SIG-M5 treated with dmso at 0.1 percent for 504 hours (cell line): ENCODE results near the gene RIOK3.
A peak's percentile ranks its signal among the peaks of the same experiment; 100 is the strongest.
"Not testable (repeated sequence)": the region's sequence is repeated elsewhere in the genome, so short reads cannot be mapped to it uniquely, and the experiment has no call there.

Source experiments
- DNase-seq: peaks from one replicate; lab custom pipeline; 2025; ENCODE audit not compliant: unreplicated experiment; lab: John Stamatoyannopoulos, UW

The RIOK3 gene

DNA sequence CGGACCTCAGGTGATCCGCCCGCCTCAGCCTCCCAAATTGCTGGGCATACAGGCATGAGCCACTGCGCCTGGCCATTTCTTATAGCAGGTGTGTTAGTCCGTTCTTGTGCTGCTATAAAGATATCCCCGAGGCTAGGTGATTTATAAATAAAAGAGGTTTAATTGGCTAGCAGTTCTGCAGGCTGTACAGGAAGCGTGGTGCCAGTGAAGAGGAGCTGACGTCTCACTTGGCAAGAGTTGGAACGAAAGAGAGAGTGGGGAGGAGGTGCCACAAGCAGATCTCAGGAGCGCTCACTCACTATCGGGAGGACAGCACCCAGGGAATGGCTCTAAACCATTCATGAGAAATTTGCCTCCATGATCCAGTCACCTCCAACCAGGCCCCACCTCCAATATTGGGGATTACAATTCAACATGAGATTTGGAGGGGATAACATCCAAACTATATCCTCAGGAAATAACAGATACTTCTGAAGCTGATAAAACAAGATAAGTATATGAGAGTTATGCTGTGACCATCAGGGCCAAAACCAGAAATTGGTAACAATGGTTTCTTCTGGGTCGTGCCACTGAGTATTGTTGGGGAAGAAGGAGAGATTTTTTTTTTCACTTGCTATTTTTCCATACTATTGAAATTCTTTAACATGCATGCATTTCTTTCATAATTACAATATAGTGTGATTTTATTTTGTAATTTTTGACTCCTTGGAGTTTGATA is 42.8 kb downstream of the RIOK3 start:
- no peak for DNase-seq

DNA sequence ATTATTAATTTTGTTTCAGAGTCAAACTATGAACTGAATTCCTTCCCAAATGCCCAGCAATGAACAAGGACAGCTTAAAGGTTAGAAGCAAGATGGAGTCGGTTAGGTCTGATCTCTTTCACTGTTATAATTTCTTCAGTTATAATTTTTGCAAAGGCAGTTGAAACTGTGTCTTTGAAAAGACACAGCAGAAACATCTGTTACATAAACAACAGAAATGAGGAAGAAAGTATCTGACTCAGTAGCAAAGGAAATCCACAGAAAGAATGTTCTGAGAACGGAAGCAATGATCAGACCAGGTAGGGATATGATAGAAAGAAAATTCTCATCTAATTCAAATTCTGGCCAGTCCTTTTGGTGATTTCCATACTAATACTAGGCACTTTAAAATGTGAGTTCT is 45.0 kb downstream of the RIOK3 start:
- peak; percentile 33 for DNase-seq

DNA sequence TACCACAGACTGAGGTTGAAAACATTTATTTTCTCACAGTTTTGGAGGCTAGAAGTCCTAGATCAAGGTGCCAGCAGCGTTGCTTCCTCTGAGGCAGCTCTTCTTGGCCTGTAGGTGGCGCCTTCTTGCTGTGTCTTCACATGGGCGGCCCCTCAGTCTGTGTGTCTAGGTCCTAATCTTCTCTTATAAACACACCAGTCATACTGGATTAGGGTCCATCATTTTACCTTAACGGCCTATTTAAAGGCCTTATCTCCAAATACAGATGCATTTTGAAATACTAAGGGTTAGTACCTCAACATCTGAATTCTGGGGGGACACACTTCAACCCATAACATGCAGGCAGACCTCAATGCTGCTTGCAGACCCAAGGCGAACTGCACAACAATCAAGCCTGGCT is 45.8 kb downstream of the RIOK3 start:
- DNase-seq, result peak; percentile 88

DNA sequence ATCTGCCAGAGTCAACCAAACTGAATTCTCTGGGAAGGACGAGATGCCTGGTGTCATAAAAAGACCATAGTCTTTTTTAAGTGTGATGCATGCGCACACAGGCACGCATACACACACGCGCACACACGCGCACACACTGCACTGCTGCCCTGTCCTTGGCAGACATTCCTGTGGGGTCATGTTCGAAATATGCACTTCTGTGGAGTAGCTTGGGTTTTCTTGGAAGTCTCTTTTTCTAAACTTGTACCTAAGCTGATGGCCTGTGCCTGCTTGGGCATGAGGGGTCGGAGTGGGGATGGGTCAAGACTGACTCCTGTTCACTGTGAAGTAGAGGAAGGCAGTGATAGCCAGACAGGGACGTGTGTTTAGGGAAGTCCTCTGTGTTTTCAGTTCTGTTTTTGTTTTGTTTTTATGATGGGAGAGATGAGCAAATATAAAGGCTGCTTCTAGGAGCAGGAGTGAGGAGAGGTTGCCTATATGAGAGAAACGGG is 46.2 kb downstream of the RIOK3 start:
- peak; percentile 33 for DNase-seq

DNA sequence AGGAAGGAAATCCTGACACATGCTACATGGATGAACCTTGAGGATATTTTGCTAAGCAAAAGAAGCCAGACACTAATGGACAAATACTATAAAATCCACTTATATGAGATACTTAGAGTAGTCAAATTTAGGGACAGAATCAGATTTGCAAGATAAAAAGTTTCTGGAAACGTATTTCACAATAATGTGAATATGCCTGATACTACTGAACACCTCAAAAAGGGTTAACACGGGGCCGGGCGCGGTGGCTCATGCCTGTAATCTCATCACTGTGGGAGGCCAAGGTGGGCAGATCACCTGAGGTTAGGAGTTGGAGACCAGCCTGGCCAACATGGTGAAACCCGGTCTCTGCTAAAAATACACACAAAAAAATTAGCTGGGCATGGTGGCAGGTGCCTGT is 48.5 kb downstream of the RIOK3 start:
- no peak for DNase-seq

DNA sequence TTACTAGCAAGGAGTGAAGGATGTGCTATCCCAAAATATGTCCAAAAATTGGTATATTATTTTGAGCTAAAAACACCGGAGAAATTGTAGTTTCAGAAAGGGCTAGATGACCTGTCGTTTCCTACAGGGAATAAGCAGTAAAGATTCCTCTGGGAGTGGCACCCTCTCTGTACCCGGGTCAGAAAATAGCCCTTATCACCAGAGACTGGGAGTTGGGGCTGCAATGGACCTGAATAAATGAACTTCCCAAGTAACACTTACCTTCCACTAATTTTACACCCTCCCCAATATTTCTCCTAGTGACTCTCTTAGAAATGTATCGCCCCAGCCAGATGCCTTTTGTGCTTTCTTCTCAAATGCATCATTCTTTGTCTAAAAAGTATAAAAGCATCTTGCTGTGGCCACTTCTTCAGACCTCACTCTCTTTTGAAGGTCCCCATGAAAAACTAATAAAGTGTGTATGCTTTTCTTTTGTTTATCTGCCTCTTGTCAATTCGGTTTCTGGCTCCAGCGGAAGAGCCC is 49.5 kb downstream of the RIOK3 start:
- no peak for DNase-seq

DNA sequence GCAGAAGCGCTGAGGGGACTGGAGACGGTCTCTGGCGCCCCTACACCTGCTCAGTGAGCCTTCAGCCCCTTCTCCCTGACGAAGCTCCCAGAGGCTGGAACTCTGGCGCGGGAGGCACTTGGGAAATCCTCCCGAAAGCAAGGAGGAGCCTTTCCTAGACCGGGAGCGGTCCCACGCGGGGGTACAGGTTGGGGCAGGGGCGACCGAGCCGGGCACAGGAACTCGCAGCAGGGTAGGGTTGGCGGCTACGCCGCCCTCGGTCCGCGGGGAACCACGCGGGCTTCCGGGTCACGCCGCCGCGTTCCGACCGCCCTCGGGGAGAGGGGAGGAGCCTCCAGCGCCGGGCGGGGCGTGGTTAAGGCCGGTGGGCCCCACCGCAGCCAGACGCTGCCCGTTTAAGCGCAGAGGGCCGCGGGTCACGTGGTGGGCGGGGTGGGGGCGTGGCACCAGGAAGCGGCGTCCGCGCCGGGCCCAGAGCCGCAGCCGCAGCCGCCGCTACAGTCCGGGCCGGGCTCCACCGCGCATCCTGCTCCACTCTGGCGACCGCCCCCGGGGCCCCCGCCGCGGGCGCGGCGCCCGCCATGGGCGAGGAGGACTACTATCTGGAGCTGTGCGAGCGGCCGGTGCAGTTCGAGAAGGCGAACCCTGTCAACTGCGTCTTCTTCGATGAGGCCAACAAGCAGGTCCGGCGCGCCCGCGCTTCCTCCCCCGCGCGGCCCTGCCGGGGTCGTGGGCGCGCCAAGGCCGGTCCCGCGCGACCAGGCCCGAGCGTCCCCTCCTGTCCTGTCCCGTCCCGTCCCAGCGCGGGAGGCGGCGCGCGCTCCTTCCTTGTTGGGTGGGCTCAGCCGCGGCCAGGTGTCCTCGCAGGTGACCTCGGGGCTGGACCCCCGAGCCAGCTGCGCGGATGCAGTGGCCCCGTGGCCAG is 50.2 kb downstream of the RIOK3 start, which contains the start of gene RMC1:
Gene RMC1 (plus strand): TSS at position 474 of the 925 bp plus-strand sequence. CDS start 108 bp downstream, at position 582.
- DNase-seq, result peak; percentile 83

DNA sequence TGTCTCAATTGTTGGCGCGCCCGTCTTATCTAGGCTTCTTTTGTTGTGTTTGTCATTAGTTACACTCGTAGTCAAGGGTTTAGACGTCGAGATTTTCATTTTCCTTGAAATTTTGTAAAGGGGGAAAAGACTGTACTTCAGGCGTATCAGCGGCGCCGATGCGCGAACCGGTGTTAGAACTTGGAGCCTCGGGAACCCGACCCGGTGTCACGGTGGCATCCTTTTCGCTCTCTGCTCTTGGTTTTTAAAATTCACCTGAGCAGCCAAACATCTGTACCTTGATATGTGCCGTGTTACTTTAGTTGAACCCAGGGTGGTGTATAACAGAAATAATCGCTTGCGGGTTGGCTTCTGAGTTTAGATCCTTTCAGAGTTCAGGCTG is 50.9 kb downstream of the RIOK3 start:
- DNase-seq, result no peak

DNA sequence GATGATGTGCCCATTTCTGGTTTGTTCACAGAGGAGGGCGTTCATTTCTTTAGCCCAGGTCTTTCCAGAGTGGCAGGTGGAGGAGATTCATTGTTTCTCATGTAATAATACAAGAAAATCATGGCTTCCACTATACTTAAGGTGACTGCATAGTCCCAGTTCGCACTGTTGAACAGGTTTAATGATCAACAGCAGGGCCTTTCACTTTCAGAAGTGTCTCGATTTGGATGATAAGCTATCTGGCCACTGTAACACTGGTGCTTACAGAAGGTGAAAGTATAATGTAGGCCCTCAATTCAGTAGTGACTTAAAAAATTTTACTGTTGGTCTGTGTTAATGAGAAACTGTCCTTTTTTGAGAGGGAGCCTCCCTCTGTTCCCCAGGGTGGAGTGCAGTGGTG is 51.6 kb downstream of the RIOK3 start:
- DNase-seq, result no peak

DNA sequence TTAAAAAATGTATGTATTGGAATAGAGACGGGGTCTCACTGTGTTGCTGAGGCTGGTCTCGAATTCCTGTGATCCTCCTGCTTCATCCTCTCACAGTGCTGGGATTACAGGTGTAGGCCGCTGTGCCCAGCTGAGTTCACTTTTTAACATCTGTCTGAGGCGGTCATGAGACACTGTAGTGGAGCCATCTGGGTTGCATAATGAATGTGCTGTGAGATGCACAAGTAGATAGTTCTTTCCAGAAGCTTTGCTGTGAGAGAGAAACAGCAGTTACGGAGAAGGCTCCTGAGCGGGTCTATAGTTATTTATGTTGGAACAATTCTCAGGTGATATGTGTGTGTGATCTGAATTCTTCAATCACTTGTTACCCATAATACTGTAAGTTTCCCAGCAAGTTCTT is 53.3 kb downstream of the RIOK3 start:
- DNase-seq, result no peak

DNA sequence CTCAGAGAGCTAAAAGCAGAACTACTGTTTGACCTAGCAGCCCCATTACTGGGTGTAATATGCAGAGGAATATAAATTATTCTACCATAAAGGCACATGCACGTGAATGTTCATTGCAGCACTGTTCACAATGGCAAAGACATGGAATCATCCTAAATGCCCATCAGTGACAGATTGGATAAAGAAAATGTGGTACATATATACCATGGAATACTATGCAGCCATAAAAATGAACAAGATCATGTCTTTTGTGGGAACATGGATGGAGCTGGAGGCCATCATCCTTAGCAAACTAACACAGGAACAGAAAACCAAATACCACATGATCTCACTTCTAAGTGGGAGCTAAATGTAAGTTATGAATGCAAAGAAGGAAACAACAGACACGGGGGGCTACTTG is 57.8 kb downstream of the RIOK3 start:
- DNase-seq, result not testable (repeated sequence)

DNA sequence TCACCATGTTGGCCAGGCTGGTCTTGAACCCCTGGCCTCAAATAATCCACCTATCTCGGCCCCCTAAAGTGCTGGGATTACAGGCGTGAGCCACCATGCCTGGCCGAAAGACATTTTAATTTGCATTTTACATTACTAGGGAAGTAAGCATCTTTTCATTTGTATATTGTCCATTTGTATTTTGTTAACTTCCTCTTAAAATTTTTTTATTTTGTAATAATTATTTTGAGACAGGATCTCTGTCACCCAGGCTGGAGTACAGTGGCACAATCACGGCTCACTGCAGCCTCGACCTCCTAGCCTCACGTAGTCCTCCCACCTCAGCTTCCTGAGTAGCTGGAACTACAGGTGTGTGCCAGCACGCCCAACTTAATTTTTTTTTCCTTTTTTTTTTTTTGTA is 59.1 kb downstream of the RIOK3 start:
- not testable (repeated sequence) for DNase-seq

DNA sequence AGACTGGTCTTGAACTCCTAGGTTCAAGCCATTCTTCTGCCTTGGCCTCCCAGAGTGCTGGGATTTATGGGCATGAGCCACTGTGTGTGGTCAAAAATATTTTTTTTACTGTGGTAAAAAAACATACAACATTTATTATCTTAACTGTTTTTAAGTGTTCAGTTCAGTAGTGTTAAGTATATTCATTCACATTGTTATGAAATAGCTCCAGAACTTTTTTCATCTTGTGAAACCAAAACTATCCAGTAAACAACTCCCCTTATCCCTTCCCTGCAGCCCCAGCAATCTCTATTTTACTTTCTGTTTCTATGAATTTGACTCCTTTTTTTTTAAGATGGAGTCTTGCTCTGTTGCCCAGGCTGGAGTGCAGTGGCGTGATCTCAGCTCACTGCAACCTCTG is 59.6 kb downstream of the RIOK3 start:
- DNase-seq, result no peak

DNA sequence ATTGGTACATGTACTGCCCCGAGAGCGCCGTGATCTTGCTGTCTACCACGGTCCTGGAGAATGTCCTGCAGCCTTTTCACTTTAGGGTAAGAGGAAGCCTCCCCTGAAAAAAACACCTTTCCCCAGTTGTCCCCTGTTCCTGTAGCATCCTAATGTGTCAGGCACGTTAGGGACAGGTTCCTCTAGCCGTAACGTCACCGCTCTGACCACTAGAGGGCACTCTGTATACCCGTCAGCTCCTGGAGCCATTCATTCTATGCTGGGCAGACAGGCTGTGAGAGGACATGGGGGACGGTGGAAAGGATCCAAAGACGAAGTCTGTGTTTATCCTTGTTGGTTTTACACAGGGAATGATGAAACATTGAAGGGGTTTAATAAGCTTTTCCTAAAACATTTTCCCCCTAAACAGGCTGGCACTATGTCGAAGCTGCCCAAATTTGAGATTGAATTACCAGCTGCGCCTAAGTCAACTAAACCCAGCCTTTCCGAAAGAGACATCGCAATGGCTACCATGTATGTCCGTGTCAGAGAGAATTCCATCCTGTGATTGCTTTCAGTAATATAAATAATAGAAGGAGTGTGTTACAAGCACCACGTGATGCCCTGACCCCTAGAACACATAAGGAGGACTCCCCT is 62.9 kb downstream of the RIOK3 start:
- DNase-seq, result peak; percentile 75

DNA sequence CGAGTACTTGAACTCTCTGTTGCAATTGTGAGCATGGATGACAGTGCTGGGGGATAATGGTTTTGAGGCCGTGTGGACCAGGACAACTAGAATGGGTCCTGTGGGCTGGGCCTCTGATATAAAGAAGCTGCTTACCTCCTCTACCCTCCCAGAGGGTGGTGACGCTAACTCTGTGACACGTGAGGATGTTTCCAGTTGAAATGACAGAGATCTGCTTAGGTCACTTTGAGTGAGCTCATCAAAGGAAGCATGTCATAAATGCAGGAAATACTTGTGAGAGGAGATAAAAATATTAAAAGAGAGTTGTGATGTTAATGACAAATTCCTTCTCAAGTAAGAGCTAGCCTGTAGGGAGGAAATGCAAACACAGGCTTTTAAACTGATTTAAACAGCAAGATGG is 66.6 kb downstream of the RIOK3 start:
- no peak for DNase-seq

DNA sequence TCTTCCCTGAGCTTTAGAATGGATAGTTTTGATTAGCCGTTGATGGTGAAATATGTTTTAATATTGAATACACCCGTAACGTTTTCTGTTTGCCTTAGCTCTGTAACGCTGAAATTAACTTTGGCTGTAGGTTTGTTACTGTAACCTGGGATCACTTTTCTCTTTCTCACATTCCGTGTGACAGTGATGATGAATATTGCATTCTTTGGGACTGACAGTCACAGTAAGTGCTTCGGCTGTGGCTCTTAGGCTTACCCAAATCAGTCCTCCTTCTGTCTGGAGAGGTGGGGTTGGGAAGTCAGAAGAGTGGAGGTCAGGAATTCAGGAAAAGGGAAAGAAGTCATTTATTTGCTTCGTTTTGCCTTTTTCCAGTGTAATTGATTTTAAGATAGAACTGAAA is 68.2 kb downstream of the RIOK3 start:
- DNase-seq, result no peak

DNA sequence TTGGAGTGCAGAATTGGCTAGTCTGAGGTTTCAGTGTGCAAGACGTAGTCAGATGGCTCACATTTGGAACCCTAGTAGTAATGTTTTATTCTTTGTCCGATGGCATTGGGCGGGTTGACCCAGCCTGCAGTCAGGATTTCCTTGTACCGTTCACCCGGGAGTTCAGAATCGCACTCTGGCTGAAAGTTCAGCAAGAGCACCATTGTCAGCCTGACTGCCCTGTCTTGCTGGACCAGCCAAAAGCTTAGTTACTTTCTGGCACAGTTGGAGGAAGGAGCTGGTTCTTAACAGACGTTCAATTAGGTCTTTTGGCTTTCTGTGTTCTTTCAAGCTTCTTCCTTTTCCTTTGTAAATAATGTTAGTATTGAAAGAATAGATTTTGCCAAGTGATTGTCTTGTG is 68.8 kb downstream of the RIOK3 start:
- no peak for DNase-seq

DNA sequence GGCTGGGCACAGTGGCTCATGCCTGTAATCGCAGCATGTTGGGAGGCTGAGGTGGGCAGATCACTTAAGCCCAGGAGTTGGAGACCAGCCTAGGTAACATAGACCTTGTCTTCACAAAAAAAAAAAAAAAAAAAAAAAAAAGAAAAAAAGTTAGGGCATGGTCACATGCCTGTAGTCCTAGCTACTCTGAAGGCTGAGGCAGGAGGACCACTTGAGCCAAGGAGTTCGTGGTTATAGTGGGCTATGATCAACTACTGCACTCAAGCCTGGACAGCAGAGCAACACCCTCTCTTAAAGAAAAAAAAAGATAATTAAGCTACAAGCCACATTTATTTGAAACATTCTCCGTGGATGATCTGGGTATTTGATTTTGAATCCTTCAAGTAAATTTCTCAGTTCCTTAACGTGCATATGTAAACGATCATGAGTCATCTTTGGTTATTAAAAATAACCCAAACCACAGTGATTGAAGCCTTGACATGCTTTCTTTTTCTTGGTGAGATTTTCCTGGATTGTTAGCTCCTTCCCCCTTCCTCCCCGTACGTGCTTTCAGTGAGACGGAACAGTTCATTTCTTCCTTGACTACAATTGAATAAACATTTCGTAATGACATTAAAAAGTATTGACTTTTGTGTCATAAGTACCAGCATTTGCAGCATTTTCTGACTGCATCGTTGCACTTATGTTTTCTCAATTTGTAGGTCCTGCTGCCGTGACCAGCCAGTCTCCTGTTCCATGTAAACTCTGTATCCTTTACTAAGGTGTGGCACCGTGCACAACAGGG is 70.5 kb downstream of the RIOK3 start:
- DNase-seq, result peak; percentile 66

DNA sequence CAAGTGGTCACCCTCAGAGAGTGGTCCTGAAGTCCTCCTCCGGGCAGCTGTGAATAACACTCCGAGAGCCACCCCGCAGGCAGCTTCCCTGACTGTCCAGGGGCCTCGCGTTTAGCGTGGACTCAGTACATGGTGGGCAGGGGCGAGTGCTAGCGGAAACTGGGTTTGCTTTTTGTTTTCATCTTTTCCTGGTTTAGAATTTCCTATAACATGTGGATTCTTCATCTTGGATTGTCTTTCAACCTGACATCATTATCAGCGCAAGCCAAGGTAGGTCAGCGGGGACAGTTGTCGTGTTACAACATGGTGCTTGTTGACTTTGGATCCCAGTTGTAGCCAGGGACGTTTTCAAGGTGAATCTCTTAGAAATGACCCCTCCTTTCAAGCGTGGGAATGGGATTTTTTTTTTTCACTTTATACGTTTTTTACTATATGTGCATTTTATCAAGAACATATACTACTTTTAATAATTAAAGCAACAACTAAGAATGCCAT is 71.2 kb downstream of the RIOK3 start:
- no peak for DNase-seq

DNA sequence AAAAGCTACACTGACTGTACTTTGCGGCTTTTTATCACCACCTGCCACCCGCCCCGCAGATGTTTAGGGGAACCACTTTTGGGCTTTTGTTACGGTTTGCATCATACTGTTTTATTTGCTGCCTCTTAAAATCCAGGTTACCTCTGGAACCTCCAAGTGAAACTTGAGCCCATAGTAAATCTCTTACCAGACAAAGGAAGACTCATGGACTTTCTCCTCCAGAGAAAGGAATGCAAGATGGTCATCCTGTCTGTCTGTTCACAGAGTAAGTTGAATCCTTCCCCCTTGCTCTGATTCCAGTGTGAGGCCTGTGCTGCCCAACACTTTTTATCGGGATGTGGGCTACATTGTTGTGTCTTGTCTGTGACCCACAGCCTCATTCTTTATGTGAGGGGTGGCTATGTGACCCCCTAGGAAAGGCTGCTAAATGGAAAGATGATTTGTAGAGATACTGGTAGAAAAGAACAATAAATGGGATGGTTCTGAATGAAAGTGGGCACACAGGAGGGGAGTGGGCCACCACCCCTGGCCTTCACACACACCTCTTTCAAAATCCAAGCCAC is 73.5 kb downstream of the RIOK3 start:
- DNase-seq, result no peak
